ENCODE measurements around the gene SEMA4G.

DNA sequence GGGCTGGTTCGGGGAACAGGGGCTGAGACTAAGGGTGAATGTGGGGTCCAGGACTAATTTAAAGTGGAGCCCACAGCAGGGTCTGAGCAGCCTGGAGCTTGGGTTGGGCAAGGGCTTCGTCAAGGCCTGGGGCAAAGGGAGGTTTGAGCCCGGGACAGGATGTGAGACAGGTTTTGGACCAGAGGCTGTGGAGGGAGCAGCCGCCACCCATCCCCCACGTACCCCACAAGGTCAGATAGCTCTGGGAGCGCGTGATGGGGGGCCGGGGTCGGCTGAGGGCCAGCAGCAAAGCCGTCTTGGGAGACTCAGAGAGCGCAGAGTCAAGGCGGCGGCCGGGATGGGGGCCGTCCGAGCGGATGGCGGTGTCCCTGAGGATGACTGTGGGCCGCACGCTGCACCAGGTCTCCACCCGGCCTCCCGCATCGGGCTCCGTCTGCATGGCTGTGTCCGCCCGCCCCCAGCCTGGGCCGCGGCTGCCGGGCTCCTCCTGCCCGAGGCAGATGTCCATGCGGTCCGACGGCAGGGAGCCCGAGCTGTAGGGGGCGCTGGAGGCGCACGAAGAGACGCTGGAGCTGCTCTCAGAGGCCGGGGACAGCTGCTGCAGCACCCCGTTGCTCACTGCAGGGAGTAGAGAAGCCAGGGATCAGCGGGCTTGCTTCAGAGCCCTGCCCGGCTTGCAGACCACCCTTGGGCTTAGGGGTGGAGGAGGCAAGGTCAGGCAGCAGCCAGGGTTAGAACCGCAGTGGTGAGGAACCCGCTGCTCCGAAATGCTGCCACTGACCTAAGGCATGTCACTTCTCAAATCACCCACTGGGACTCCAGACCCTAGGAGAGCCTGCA, 49.5 kb downstream of the SEMA4G start:
- peak; percentile 62 for TF ChIP-seq CTCF (IDR thresholded peaks at IDR 0.05; ENCODE audit: insufficient read depth, low read length, poor library complexity, severe bottlenecking)
- no peak for TF ChIP-seq EZH2phosphoT487 (conservative IDR thresholded peaks at IDR 0.05; ENCODE audit: low read length)
